Suprapubic skin (tissue), 4 donors: ENCODE results near the gene PRR35.

Source experiments
- POLR2A ChIP-seq, 2 donors: fragments of 450-650 bp; IDR thresholded peaks; one replicate each; pipeline ENCODE4 v1.6.1; 2017; ENCODE audit warnings: antibody characterized with exemption in 2 of 2, mild to moderate bottlenecking in 2 of 2, moderate library complexity in 2 of 2
- POLR2AphosphoS5 ChIP-seq, 3 donors: sonication (generic); formaldehyde crosslinking; IDR thresholded peaks; one replicate each; pipeline ENCODE4 v1.6.1; 2017; ENCODE audit warnings: antibody characterized with exemption in 3 of 3
- TF ChIP-seq, protein P1 (sequence below), 2 donors: fragments of 200-600 bp in 1 of 2; fragments of 450-650 bp in 1 of 2; sonication (generic) in 1 of 2; IDR thresholded peaks; one replicate each; pipeline ENCODE4 v1.5.1; 2016 to 2019; ENCODE audit warnings: antibody characterized with exemption in 2 of 2, mild to moderate bottlenecking in 1 of 2, moderate library complexity in 1 of 2

- TF ChIP-seq POLR2A (IDR thresholded peaks at IDR 0.05) (no peak), POLR2AphosphoS5 (IDR thresholded peaks at IDR 0.05) (no peak)
- TF ChIP-seq, protein P1, sequence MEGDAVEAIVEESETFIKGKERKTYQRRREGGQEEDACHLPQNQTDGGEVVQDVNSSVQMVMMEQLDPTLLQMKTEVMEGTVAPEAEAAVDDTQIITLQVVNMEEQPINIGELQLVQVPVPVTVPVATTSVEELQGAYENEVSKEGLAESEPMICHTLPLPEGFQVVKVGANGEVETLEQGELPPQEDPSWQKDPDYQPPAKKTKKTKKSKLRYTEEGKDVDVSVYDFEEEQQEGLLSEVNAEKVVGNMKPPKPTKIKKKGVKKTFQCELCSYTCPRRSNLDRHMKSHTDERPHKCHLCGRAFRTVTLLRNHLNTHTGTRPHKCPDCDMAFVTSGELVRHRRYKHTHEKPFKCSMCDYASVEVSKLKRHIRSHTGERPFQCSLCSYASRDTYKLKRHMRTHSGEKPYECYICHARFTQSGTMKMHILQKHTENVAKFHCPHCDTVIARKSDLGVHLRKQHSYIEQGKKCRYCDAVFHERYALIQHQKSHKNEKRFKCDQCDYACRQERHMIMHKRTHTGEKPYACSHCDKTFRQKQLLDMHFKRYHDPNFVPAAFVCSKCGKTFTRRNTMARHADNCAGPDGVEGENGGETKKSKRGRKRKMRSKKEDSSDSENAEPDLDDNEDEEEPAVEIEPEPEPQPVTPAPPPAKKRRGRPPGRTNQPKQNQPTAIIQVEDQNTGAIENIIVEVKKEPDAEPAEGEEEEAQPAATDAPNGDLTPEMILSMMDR (IDR thresholded peaks at IDR 0.05), result no peak
Observed at GRCh38 chr16:539901-540530, 20.2 kb upstream of the PRR35 start.
